Measurements from ENCODE around the gene MICU1.
"Not testable (repeated sequence)": the region's sequence is repeated elsewhere in the genome, so short reads cannot be mapped to it uniquely, and the experiment has no call there.

Gene MICU1

DNA sequence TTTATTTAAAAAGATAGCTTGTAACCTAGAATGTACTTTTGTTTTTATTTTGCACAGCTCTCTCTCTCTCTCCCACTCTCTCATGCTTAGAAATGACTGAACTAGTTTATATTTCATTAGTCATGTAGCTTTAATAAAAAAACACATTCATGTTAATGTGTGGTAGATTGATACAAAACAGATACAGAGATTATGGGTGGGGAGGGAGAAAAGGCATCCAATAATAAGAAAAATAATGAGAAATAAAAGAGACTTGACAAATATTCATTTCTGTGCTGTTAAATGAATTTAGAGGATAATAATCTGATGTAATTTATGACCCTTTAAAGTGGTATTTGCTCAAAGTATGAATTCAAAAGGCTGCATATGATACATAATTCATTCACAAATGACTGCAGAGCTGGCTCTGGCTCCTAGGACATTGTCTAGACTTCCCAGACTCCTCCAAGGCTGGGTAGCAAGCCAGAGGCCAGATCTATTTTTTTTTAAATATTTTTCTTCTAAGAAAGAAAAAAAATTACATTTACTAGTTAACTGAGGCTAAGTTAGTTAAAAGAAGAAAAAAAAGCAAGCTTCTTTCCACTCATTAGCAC is 165.5 kb downstream of the MICU1 start:
- FAIRE-seq (no peak), DNase-seq (ENCODE audit: insufficient read length, low spot score) (no peak)

DNA sequence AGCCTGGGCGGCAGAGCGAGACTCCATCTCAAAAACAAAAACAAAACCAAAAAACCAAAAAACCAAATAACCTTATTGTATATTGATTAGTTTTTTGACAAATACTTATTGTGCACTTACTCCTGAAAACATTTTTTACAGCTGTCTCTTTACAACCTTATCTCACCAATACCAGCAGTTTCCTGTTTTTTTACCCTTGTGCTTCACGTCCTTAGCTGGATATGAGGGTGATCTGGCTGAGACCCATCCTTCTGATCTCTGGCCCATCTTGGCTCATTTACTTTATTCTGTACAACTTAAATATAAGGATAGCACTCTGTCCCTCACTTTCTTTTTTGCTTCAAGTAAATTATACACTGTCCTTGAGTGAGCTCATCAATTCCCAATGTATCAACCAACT is 166.6 kb downstream of the MICU1 start:
- FAIRE-seq = no peak
- no peak for DNase-seq (ENCODE audit: insufficient read length, low spot score)

DNA sequence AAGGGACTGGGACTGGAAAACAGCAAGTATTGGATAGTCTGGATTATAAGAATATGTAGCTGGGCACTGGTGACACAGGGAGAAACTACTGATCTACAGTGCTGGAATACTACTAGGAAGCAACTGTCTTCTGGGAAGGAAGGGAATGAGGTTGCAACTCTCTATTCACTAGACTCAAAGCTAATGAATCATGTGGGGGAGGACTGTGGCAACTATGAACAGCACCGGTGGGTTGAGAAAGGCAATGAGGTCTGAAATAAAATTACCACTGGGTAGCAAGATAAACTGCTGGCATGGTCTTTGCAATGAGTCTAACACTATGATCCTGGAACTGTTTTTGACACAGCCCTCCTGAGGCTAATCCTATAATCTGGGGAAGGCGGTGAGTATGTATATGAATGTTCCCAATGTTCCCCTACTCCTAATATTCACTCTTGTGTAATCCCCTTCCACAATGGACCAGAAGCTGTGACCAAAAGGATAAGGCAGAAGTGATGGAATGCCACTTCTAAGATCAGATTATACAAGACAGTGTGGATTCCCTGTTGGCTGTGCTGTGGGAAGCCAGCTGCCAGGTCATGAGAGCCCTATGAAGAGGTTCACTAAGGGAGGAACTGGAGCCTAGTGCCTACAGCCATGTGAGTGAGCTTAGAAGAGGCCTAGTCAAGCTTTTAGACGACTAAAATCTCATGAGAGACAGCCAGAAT is 169.8 kb downstream of the MICU1 start:
- FAIRE-seq = no peak
- DNase-seq (ENCODE audit: insufficient read length, low spot score) = no peak

DNA sequence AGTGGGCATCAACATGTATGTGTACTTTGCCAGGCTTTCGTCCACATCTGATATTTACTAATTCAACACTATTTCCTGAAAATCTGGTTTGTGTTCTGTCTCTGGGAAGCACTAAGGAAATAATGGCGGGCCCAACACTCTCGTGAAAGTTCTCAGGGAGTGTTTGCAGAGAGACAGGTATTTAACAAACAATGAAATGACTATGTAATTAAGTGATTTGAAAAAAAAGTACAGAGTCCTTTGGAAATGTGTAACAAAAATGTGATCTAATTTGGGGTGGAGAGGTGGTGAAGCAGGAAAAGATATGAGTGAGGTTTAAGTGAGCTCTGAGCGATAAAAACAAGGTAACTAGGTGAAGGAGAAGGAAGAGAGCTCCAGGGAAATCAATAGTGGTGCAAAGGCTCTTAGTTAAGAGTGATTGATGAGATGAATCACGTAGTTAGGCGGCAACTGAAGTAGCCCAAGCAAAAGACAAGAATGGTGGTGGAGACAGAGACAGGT is 175.9 kb downstream of the MICU1 start:
- FAIRE-seq = no peak

DNA sequence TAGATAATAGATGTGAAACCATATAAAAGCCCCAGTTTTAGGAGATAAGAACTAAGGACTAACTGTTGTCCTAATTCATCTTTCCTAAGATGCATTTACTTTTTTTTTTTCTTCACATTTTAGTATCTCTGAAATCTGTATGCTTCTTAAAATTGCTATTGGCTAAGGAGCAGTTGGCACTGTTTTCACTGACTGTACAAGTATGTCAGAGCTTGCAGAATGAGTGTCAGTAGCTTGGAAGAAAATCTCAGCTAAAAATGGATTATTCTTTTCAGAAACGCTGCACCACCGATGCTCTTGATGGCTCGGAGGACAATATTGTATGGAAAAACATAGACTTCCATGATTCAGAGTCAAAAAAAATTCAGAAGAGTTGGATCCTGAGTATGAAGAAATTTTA is 180.0 kb downstream of the MICU1 start:
- FAIRE-seq = no peak

More for the DNA sequence above, 175.9 kb downstream of the MICU1 start:
- DNase-seq (ENCODE audit: insufficient read length, low spot score) = no peak

DNA sequence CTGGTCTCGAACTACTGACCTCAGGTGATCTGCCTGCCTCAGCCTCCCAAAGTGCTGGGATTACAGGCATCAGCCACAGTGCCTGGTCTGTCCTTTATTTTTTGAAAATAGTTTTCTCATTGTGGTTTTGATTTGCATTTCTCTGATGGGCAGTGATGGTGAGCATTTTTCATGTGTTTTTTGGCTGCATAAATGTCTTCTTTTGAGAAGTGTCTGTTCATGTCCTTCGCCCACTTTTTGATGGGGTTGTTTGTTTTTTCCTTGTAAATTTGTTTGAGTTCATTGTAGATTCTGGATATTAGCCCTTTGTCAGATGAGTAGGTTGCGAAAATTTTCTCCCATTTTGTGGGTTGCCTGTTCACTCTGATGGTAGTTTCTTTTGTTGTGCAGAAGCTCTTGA is 182.9 kb downstream of the MICU1 start:
- DNase-seq (ENCODE audit: insufficient read length, low spot score); FAIRE-seq: not testable (repeated sequence)

More for the DNA sequence above, 180.0 kb downstream of the MICU1 start:
- no peak for DNase-seq (ENCODE audit: insufficient read length, low spot score)

DNA sequence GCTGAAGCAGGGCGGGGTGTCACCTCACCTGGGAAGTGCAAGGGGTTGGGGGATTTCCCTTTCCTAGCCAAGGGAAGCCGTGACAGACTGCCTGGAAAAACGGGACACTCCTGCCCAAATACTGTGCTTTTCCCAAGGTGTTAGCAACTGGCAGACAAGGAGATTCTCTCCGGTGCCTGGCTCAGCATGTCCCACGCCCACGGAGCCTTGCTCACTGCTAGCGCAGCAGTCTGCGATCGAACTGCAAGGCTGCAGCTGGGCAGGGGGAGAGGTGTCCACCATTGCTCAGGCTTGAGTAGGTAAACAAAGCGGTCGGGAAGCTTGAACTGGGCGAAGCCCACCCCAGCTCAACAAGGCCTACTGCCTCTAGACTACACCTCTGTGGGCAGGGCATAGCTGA is 190.3 kb downstream of the MICU1 start:
- no peak for DNase-seq (ENCODE audit: insufficient read length, low spot score)
- FAIRE-seq = no peak

DNA sequence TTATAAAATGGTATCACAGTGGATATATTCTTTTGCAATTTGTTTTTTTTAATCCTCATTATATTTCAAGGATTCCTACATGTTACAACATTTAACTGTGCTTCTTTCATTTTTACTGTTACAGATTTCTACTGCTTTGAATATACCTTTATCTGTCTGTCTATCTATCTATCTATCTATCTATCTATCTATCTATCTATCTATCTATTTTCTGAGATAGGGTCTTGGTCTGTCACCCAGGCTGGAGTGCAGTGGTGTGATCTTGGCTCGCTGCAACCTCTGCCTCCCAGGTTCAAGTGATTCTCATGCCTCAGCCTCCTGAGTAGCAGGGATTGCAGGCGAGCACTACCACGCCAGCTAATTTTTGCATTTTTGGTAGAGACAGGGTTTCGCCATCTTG is 194.9 kb downstream of the MICU1 start:
- not testable (repeated sequence) for FAIRE-seq; DNase-seq (ENCODE audit: insufficient read length, low spot score)

DNA sequence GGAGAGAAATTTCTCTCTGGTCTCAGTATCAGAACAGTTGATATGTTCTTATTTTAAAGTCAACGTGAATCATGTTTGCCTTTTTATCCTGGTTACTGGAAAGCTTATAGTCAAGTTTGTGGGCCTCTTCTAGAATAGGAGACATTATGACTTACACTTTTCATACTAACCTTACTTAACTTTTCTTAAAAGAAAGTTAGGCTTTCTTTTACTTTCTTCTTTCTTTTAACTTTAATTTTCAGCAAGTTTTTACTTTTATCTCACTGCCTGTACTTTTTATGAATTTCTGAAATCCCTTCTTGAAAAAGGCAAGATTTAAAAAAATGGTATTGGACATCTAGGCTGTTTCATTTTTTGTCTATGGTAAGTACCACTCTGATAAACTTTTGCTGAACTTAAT is 195.9 kb downstream of the MICU1 start:
- DNase-seq (ENCODE audit: insufficient read length, low spot score) = no peak
- no peak for FAIRE-seq

DNA sequence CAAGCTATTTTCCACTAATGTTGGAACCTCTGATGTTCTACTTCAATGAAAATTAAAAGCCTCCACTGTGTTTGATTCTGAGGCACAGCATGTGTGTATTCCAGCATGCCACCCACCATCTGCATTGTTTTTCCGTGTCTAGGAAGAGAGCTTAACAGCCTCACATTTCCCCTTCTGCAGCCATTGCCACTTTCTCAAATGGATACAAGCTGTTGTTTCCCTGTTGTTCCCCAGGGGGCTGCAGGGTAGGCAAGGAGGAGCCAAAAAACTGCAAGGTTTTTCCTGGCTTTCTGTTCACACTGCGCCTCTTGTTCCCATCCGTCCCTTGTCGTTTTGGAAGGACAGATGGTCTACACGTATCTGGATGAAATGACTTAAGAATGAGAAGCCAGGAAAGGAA is 198.9 kb downstream of the MICU1 start:
- FAIRE-seq (no peak), DNase-seq (ENCODE audit: insufficient read length, low spot score) (no peak)

DNA sequence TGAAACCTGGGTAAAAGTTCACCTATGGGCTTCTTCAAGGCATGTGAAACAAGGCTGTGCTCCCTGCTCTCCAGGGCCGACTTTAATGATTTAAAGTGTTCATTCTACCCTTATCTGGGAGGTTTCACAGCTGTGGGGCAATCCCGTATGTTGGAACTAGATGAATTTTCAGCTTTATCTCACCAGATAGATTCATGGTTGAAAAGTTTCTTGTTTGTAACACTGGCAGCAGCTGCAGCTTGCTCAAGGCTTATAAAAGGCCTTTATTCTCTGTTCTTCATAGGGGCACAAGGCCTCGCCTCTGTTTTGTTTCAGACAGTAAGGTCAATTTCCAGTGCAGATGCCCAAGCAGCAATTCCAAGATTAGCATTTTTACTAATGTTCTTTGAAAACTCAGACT is 200.7 kb downstream of the MICU1 start:
- FAIRE-seq (no peak), DNase-seq (ENCODE audit: insufficient read length, low spot score) (no peak)

DNA sequence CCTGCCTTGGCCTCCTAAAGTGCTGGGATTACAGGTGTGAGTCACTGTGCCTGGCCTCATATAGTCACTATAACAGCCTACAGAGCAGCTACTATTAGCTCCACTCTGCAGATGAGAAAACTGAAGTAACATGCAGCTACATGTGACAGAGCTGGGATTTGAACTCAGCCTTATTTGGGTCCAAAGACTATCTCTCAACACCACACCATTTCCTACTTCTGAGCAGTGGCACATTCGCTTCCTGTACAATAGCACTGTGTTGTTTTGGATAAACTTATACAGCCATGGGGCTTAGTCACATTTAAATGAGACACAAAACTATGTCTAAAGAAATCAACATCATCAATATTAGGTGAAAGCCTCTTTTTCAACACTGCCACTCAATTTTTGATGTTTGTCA is 201.3 kb downstream of the MICU1 start:
- DNase-seq (ENCODE audit: insufficient read length, low spot score) = no peak

DNA sequence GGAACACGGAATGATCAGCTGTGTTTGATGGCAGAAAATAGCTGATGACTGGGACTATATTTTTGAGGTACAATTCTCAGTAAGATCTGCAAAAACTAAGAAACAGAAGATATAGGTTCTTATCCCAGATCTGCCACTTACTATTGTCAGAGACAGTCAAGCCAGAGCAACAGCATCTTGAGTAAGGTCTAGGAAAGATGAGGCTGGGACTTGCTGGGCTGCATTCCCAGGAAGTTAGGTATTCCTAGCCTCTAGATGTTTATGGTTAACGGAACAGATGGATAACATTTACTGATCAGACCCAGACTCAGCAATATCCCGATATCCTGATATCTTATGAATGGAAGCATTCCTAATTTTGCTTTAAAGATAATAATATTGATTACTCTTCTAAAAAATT is 202.5 kb downstream of the MICU1 start:
- no peak for FAIRE-seq
- no peak for DNase-seq (ENCODE audit: insufficient read length, low spot score)

More for the DNA sequence above, 201.3 kb downstream of the MICU1 start:
- FAIRE-seq = no peak

DNA sequence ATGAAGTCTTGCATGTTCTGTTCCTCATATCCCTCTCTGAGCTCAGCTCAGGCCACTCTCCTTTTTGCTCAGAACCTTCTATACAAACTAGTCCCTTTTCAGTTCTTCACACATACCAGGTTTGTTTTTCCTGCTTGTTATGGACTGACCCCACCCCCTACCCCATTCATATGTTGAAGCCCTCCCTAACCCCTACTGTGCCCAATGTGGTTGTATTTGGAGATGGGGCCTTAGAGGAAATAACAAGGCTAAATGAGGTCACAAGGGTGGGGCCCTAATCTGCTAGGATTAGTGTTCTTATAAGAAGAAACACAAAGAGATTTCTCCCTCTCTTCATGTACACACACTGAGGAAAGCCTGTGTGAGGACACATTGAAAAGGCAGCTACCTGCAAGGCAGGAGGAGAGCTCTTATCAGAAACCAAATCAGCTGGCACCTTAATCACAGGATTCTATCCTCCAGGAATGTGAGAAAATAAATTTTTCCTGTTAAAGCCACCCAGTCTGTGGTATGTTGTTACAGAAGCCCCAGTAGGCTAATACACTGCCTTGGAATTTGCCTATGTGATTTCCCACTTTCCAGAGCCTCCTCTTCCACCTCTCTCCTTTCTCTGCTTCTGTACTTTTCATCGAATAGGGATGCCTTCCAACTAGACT is 203.9 kb downstream of the MICU1 start:
- no peak for DNase-seq (ENCODE audit: insufficient read length, low spot score)
- FAIRE-seq = no peak

DNA sequence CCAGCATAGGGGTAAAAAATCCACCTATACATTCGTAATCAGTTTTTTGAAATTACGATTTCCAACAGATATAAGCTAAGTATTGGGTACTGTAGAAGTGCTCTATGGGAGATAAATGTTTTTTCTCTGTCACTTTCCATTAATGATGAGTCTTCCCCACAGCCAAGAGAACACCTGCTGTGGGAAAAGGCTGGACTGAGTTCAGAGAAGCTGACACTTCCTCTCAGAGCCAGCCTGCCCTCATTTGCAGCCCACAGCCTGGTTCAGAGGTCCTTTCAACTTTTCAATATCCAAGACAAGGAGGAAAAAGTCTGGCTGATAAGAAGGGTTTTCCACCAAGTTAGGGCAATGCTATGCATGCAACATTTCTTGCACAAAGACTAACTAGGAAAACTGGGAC is 206.6 kb downstream of the MICU1 start:
- DNase-seq (ENCODE audit: insufficient read length, low spot score) = no peak

DNA sequence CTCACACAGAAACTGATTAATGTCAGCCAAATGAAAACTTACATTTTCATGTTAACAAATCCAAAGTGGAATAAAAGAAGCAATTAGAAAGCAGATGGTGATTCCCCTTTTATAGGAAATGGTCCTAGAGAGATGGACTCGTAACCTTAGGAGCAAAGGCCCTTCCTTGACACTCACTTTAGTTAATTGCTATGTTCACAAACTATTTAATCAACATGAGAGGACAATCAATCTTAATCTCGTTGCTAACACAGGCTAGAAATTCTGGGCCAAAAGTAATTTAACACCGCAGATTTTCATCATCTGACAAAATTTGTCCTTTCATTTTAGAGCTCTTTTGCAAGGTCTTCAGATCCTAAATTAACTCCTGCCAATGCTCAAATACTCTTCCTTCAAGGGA is 207.2 kb downstream of the MICU1 start:
- no peak for FAIRE-seq

More for the DNA sequence above, 206.6 kb downstream of the MICU1 start:
- no peak for FAIRE-seq

DNA sequence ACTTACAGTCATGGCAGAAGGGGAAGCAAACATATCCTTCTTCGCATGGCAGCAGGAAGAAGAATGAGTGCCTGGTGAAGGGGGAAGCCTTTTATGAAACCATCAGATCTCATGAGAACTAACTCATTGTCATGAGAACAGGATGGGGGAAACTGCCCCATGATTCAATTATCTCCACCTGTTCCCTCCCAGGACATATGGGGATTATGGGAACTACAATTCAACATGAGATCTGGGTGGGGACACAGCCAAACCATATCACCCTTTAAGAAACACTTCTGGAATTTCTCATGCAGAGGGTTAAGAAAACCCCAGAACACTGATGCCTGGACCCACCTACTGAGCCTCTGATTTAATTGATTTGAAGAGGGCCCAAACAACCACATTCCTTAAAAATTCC is 207.9 kb downstream of the MICU1 start:
- FAIRE-seq (no peak), DNase-seq (ENCODE audit: insufficient read length, low spot score) (no peak)

More for the DNA sequence above, 207.2 kb downstream of the MICU1 start:
- no peak for DNase-seq (ENCODE audit: insufficient read length, low spot score)

DNA sequence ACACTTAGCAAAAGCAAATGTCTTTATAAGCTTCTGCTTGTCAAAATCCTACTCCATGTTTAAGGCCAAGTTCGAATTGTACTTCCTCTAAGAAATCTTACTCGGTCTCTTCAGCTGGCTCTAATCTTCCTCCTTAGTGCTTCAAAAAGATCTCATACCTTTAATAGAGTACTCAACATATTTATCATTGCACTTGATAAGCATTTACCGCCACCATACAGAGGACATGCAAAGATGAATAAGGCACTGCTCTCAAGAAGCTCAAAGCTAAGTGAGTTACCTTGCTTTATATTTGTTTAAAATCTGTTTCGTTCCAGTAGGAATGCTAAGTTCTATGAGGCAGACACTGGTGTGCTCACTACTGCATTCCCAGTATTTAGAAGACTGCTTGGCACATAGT is 209.2 kb downstream of the MICU1 start:
- DNase-seq (ENCODE audit: insufficient read length, low spot score) = no peak
- no peak for FAIRE-seq

DNA sequence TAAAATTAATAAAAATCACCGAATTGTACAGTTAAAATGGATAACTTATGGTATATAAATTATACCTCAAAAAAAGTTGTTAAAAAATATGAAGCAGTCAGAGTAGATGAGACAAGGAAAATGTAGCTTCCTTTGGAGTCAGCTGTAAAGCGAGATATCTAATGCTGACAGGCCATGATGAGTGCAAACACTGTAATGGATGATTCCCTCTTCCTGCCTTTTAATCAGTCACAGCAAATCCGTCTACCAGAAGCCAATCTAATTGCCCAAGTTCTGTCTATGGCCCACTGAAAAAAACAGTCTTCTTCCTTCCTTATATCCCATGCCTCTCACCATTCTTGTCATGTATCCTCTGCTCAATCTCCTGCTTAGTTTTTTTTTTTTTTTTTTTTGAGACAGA is 211.2 kb downstream of the MICU1 start:
- DNase-seq (ENCODE audit: insufficient read length, low spot score) = no peak
- FAIRE-seq = no peak

DNA sequence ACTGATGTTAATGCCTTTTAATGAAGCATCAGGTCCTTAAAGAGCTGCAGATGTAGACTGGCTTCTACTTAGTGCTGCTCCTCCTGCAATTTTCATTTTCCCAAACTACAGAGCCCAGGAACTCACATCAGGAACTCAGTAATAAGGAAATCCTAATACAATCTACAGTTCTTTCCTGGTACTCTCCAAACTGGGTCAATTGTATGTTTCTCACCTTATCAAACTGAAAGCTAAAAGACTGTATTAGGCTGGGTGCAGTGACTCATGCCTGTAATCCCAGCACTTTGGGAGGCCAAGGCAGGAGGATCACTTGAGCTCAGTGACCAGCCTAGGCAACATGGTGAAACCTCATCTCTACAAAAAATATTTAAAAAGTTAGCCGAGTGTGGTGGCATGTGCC is 216.7 kb downstream of the MICU1 start:
- DNase-seq (ENCODE audit: insufficient read length, low spot score) (no peak), FAIRE-seq (no peak)

DNA sequence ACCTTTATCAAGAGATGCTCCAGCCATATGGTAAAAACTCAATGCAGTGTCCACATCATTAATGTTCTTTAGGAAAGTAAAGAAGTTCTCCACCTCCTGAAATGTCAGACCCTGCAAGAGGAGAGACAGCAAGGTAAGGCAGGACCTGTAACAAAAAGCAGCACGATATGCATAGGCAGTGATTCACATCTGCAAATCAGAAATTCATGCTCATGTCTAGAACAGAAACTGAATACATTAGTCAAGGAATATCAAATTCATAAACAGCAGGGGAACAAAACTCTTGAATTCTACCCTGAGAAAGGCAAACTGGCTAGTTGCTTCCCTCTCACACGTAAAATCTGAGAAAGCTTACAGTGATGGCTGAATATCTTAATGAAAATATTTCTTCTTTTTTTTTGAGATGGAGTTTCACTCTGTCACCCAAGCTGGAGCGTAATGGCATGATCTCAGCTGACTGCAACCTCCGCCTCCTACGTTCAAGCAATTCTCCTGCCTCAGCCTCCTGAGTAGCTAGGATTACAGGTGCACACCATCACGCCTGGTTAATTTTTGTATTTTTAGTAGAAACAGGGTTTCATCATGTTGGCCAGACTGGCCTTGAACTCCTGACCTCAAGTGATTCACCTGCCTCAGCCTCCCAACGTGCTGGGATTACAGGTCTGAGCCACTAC is 217.8 kb downstream of the MICU1 start:
- DNase-seq (ENCODE audit: insufficient read length, low spot score) (no peak), FAIRE-seq (no peak)

Data from HTR-8/SVneo (cell line).